A549 (cell line): ENCODE results near the gene ADK. TPM values are rescaled to one million over a fixed set of nuclear protein-coding genes. Genes with fewer than 3 reads are reported as not detected.

Source experiments
- ATAC-seq, 2 experiments: fragments of 200-7000 bp in 1 of 2; fragments of >200 bp in 1 of 2; cut with Nextera tagmentation in 1 of 2; cut with Tn5 transposase in 1 of 2; 3 replicates each; pipeline versions ENCODE4 v1.8.0 to v1.9.1; 2018 to 2020; ENCODE audit warnings: mild to moderate bottlenecking in 1 of 2, moderate library complexity in 1 of 2
- CTCF ChIA-PET: fragments of 300-600 bp; sonication (Branson Sonifier 250); formaldehyde crosslinking; extraction: SDS; loops from one replicate; lab custom pipeline; 2021; ENCODE audit warnings: antibody characterized with exemption, inconsistent platforms; lab: Yijun Ruan, JAX
- POLR2A ChIA-PET: fragments of 350-600 bp; formaldehyde crosslinking; extraction: SDS; loops from one replicate; lab custom pipeline; 2021; ENCODE audit warnings: antibody characterized with exemption, inconsistent platforms; lab: Yijun Ruan, JAX
- DNase-seq, 2 experiments: peaks; one replicate each; pipeline versions ENCODE4 v3.0.0 to v3.0.0-alpha.2; 2011 to 2016; ENCODE audit warnings: low read depth in 1 of 2, low spot score in 1 of 2
- FAIRE-seq: peaks from 2 replicates; lab custom pipeline; 2011; peaks lifted over from hg19 to GRCh38; lab: Jason Lieb, UNC
- H3K27ac ChIP-seq, 2 experiments: fragments of >200 bp; sonication (Bioruptor Twin); formaldehyde crosslinking; 3 replicates each; pipeline ENCODE4 v1.5.1; 2016 to 2017
- H3K4me1 ChIP-seq: fragments of >200 bp; sonication (Bioruptor Twin); formaldehyde crosslinking; 3 replicates; pipeline ENCODE4 v1.6.1; 2016
- H3K4me2 ChIP-seq: fragments of >200 bp; sonication (Bioruptor Twin); formaldehyde crosslinking; 3 replicates; pipeline ENCODE4 v1.6.1; 2016
- H3K4me3 ChIP-seq: fragments of >200 bp; sonication (Bioruptor Twin); formaldehyde crosslinking; 3 replicates; pipeline ENCODE4 v1.5.1; 2016
- H3K9me3 ChIP-seq: fragments of >200 bp; sonication (Bioruptor Twin); formaldehyde crosslinking; 3 replicates; pipeline ENCODE4 v1.6.1; 2016
- CBX2 ChIP-seq: fragments of 200-600 bp; sonication (generic); IDR thresholded peaks from 2 replicates; pipeline ENCODE4 v1.6.1; 2016; ENCODE audit warnings: low read depth, mild to moderate bottlenecking, borderline replicate concordance
- CBX8 ChIP-seq: fragments of 200-600 bp; sonication (generic); IDR thresholded peaks from 2 replicates; pipeline ENCODE4 v1.6.1; 2016
- EHF ChIP-seq: fragments of 250-450 bp; sonication (Bioruptor Pico); IDR thresholded peaks from 2 replicates; pipeline ENCODE4 v1.5.0; 2020; ENCODE audit warnings: mild to moderate bottlenecking
- EHMT2 ChIP-seq: fragments of 200-600 bp; sonication (generic); IDR thresholded peaks from 2 replicates; pipeline ENCODE4 v1.6.1; 2016; ENCODE audit warnings: antibody characterized with exemption, low read depth, mild to moderate bottlenecking, moderate library complexity
- ESRRA ChIP-seq: fragments of 150-350 bp; IDR thresholded peaks from 2 replicates; pipeline ENCODE4 v1.6.1; 2014; ENCODE audit warnings: mild to moderate bottlenecking, low read length, borderline replicate concordance
- FOSB ChIP-seq: fragments of 250-450 bp; sonication (Bioruptor Pico); IDR thresholded peaks from 2 replicates; pipeline ENCODE4 v1.5.0; 2020; ENCODE audit warnings: mild to moderate bottlenecking, moderate library complexity
- FOSL2 ChIP-seq, 2 experiments: fragments of 450-650 bp in 1 of 2; fragments of >200 bp in 1 of 2; sonication (Bioruptor Twin) in 1 of 2; formaldehyde crosslinking; IDR thresholded peaks; 2 replicates each; pipeline versions ENCODE4 v1.5.0 to v1.6.1; 2016 to 2020; ENCODE audit warnings: mild to moderate bottlenecking in 1 of 2, moderate library complexity in 1 of 2
- FOXS1 ChIP-seq: fragments of 250-450 bp; sonication (Bioruptor Pico); IDR thresholded peaks from 2 replicates; pipeline ENCODE4 v1.5.0; 2020; ENCODE audit warnings: mild to moderate bottlenecking, moderate library complexity
- HOXB13 ChIP-seq: fragments of 250-450 bp; sonication (Bioruptor Pico); IDR thresholded peaks from 2 replicates; pipeline ENCODE4 v1.5.0; 2020; ENCODE audit warnings: low read depth, mild to moderate bottlenecking, moderate library complexity
- HOXB5 ChIP-seq: fragments of 250-450 bp; sonication (Bioruptor Pico); IDR thresholded peaks from 2 replicates; pipeline ENCODE4 v1.5.0; 2020; ENCODE audit warnings: mild to moderate bottlenecking, moderate library complexity
- JUNB ChIP-seq: fragments of >200 bp; sonication (Bioruptor Twin); formaldehyde crosslinking; IDR thresholded peaks from 2 replicates; pipeline ENCODE4 v1.6.1; 2016
- KDM5A ChIP-seq: fragments of 200-600 bp; sonication (generic); IDR thresholded peaks from 2 replicates; pipeline ENCODE4 v1.6.1; 2016; ENCODE audit warnings: antibody characterized with exemption, mild to moderate bottlenecking
- MAFK ChIP-seq: fragments of 450-650 bp; IDR thresholded peaks from 2 replicates; pipeline ENCODE4 v1.6.1; 2014; ENCODE audit not compliant: partially characterized antibody
- MAZ ChIP-seq: fragments of 150-350 bp; IDR thresholded peaks from 2 replicates; pipeline ENCODE4 v1.6.1; 2014; ENCODE audit warnings: antibody characterized with exemption, low read depth, low read length, borderline replicate concordance
- MYC ChIP-seq: IDR thresholded peaks from 2 replicates; pipeline ENCODE4 v1.6.1; 2012; ENCODE audit warnings: mild to moderate bottlenecking, inconsistent platforms, low read length, improper control_type of control experiment, borderline replicate concordance
- NPAS2 ChIP-seq: fragments of 250-450 bp; sonication (Bioruptor Pico); IDR thresholded peaks from 2 replicates; pipeline ENCODE4 v1.8.0; 2022; ENCODE audit warnings: mild to moderate bottlenecking, moderate library complexity, borderline replicate concordance
- PBX3 ChIP-seq: IDR thresholded peaks from 2 replicates; pipeline ENCODE4 v1.6.1; 2012
- PHF8 ChIP-seq: fragments of 200-600 bp; sonication (generic); IDR thresholded peaks from 2 replicates; pipeline ENCODE4 v1.6.1; 2016; ENCODE audit warnings: low read depth, mild to moderate bottlenecking, antibody characterized with exemption, moderate library complexity, borderline replicate concordance
- POLR2A ChIP-seq: IDR thresholded peaks from 2 replicates; pipeline ENCODE4 v1.6.1; 2012; ENCODE audit warnings: mild to moderate bottlenecking, low read length
- POLR2AphosphoS2 ChIP-seq: conservative IDR thresholded peaks from 2 replicates; pipeline ENCODE4 v1.6.1; 2012; ENCODE audit warnings: low read length, improper control_type of control experiment, inconsistent platforms
- RAD21 ChIP-seq, 2 experiments: fragments of >200 bp in 1 of 2; sonication (Bioruptor Twin) in 1 of 2; formaldehyde crosslinking in 1 of 2; IDR thresholded peaks in 1 of 2; conservative IDR thresholded peaks in 1 of 2; 2 replicates in 1 of 2; 3 replicates in 1 of 2; pipeline ENCODE4 v1.6.1; 2012 to 2018; ENCODE audit warnings: inconsistent platforms in 1 of 2
- RARB ChIP-seq: fragments of 250-450 bp; sonication (Bioruptor Pico); IDR thresholded peaks from 2 replicates; pipeline ENCODE4 v1.8.0; 2021; ENCODE audit warnings: mild to moderate bottlenecking, moderate library complexity
- RFX5 ChIP-seq: fragments of 450-650 bp; IDR thresholded peaks from 2 replicates; pipeline ENCODE4 v1.7.1; 2014; ENCODE audit warnings: antibody characterized with exemption, mild to moderate bottlenecking, moderate library complexity
- RNF2 ChIP-seq: fragments of 200-600 bp; sonication (generic); IDR thresholded peaks from 2 replicates; pipeline ENCODE4 v1.6.1; 2016; ENCODE audit warnings: low read depth, mild to moderate bottlenecking, antibody characterized with exemption, moderate library complexity, borderline replicate concordance
- TFCP2L1 ChIP-seq: fragments of 250-450 bp; sonication (Bioruptor Pico); IDR thresholded peaks from 2 replicates; pipeline ENCODE4 v1.5.0; 2021; ENCODE audit warnings: mild to moderate bottlenecking
- ZFP36 ChIP-seq: fragments of 450-650 bp; IDR thresholded peaks from 2 replicates; pipeline ENCODE4 v1.6.1; 2014; ENCODE audit warnings: borderline replicate concordance; ENCODE audit not compliant: partially characterized antibody
- ZNF302 ChIP-seq: fragments of 250-450 bp; sonication (Bioruptor Pico); IDR thresholded peaks from 2 replicates; pipeline ENCODE4 v1.9.0; 2021; ENCODE audit warnings: inconsistent platforms, mild to moderate bottlenecking, moderate library complexity
- WGBS: methylation state at CpG from one replicate; pipeline ENCODE4 v1.1.6; 2017; ENCODE audit errors: missing lambda C conversion rate; 5-methylcytosine and 5-hydroxymethylcytosine counted together
- polyA plus RNA-seq, 4 experiments: library from polyadenylated mRNA; depleted of rRNA in 3 of 4; stranded (reverse); fragments of >200 nt; fragmentation: RNase III in 1 of 4; extraction: RNeasy Plus Mini Kit Qiagen cat#74134 plus additional on column Dnase treatment in 1 of 4; gene quantifications; 2 replicates in 3 of 4; 3 replicates in 1 of 4; pipeline ENCODE4 v1.2.3, GENCODE V29; 2011 to 2017
- TF ChIP-seq, protein P1 (sequence below): IDR thresholded peaks from 2 replicates; pipeline ENCODE4 v1.6.1; 2012
- TF ChIP-seq, protein P2 (sequence below): fragments of >200 bp; sonication (Bioruptor Twin); formaldehyde crosslinking; IDR thresholded peaks from 2 replicates; pipeline ENCODE4 v1.6.1; 2016
- TF ChIP-seq, protein P3 (sequence below): fragments of 250-450 bp; sonication (Bioruptor Pico); IDR thresholded peaks from 2 replicates; pipeline ENCODE4 v1.5.0; 2021; ENCODE audit warnings: mild to moderate bottlenecking, moderate library complexity, borderline replicate concordance
- TF ChIP-seq, protein P4 (sequence below): fragments of >200 bp; sonication (Bioruptor Twin); formaldehyde crosslinking; IDR thresholded peaks from 3 replicates; pipeline ENCODE4 v1.6.1; 2016

Gene ADK
- polyA plus RNA-seq, 2 of the 4 experiments (the other 2 are of a cell fraction) = 35.8 to 40.7 TPM

GRCh38 chr10:74671716-74672115, 520.7 kb downstream of the ADK start (continued):
- no peak for TF ChIP-seq FOSL2 (IDR thresholded peaks at IDR 0.05)
- no peak for TF ChIP-seq FOSL2 (CRISPR knock-in tag; IDR thresholded peaks at IDR 0.05)
- TF ChIP-seq, protein P1, sequence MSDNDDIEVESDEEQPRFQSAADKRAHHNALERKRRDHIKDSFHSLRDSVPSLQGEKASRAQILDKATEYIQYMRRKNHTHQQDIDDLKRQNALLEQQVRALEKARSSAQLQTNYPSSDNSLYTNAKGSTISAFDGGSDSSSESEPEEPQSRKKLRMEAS = no peak
- TF ChIP-seq POLR2A = no peak
- TF ChIP-seq ZNF302 (CRISPR knock-in tag) = no peak
- no peak for TF ChIP-seq RFX5

GRCh38 chr10:74672430-74673165, 521.6 kb downstream of the ADK start:
- FAIRE-seq = no peak

DNA sequence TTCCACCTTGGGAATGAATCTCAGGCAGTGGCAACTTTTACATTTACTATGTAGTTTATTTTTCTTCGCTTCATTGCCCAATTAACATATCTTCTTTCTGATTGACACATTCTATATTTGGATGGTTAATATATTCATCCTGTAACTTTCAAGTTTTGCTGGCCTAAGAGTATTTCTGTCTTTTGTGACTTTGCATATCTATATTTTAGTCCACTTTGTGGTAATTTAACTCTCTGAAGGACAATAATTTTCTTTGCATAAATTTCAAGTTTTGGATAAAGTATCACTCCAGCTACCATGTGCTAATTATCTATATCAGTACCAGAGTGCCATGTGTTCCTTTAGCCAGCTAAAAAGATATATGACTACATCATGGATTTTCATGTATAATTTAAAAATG, 523.9 kb downstream of the ADK start:
- TF ChIP-seq POLR2AphosphoS2 (no peak), FOSB (no peak), CBX8 (no peak), KDM5A (no peak), CBX2 (no peak), ZFP36 (no peak), PBX3 (no peak), ESRRA (no peak), JUNB (no peak), FOXS1 (no peak), NPAS2 (no peak)
- TF ChIP-seq, protein P2, sequence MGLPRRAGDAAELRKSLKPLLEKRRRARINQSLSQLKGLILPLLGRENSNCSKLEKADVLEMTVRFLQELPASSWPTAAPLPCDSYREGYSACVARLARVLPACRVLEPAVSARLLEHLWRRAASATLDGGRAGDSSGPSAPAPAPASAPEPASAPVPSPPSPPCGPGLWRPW = no peak
- TF ChIP-seq, protein P3, sequence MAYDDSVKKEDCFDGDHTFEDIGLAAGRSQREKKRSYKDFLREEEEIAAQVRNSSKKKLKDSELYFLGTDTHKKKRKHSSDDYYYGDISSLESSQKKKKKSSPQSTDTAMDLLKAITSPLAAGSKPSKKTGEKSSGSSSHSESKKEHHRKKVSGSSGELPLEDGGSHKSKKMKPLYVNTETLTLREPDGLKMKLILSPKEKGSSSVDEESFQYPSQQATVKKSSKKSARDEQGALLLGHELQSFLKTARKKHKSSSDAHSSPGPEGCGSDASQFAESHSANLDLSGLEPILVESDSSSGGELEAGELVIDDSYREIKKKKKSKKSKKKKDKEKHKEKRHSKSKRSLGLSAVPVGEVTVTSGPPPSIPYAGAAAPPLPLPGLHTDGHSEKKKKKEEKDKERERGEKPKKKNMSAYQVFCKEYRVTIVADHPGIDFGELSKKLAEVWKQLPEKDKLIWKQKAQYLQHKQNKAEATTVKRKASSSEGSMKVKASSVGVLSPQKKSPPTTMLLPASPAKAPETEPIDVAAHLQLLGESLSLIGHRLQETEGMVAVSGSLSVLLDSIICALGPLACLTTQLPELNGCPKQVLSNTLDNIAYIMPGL (CRISPR knock-in tag) = no peak
- TF ChIP-seq, all 56 proteins: peak for 0
- ChIA-PET POLR2A (no interaction called here), CTCF (no interaction called here)
- 95% methylated on average over 1 of the region's 1 CpG for WGBS
- Histone ChIP-seq H3K27ac (no peak overlapping the region), H3K4me3 (no peak overlapping the region), H3K4me1 (no peaks in the 10 kb centered on the region), H3K4me2 (no peak overlapping the region), H3K9me3 (no peaks in the 10 kb centered on the region)
- no peak for ATAC-seq
- no peak for FAIRE-seq
- no peak for DNase-seq

More at GRCh38 chr10:74672430-74673165, 521.6 kb downstream of the ADK start:
- ChIA-PET POLR2A (no interaction called here), CTCF (no interaction called here)
- no peaks in the 10 kb centered on the region for H3K4me1 ChIP-seq
- ATAC-seq = no peak
- no peak for DNase-seq
- no peak overlapping the region for H3K4me2 ChIP-seq
- H3K4me3 ChIP-seq = no peak overlapping the region
- TF ChIP-seq HOXB5 (no peak), RFX5 (no peak), RNF2 (no peak), MAFK (no peak), PBX3 (no peak), EHF (CRISPR knock-in tag) (no peak), PHF8 (no peak), MAZ (no peak), MYC (no peak), RARB (CRISPR knock-in tag) (no peak), HOXB13 (CRISPR knock-in tag) (no peak), KDM5A (no peak), EHMT2 (no peak), RAD21 (conservative IDR thresholded peaks at IDR 0.05 in 1 of 2, IDR thresholded peaks at IDR 0.05 in 1 of 2) (no peak), TFCP2L1 (CRISPR knock-in tag) (no peak), ESRRA (no peak)
- TF ChIP-seq, protein P4, sequence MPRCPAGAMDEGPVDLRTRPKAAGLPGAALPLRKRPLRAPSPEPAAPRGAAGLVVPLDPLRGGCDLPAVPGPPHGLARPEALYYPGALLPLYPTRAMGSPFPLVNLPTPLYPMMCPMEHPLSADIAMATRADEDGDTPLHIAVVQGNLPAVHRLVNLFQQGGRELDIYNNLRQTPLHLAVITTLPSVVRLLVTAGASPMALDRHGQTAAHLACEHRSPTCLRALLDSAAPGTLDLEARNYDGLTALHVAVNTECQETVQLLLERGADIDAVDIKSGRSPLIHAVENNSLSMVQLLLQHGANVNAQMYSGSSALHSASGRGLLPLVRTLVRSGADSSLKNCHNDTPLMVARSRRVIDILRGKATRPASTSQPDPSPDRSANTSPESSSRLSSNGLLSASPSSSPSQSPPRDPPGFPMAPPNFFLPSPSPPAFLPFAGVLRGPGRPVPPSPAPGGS = no peak
- TF ChIP-seq, protein P3 (CRISPR knock-in tag) = no peak
- no peak overlapping the region for H3K27ac ChIP-seq
- H3K9me3 ChIP-seq = no peaks in the 10 kb centered on the region
